ENCODE data around the gene RUNX1.

Gene RUNX1

DNA sequence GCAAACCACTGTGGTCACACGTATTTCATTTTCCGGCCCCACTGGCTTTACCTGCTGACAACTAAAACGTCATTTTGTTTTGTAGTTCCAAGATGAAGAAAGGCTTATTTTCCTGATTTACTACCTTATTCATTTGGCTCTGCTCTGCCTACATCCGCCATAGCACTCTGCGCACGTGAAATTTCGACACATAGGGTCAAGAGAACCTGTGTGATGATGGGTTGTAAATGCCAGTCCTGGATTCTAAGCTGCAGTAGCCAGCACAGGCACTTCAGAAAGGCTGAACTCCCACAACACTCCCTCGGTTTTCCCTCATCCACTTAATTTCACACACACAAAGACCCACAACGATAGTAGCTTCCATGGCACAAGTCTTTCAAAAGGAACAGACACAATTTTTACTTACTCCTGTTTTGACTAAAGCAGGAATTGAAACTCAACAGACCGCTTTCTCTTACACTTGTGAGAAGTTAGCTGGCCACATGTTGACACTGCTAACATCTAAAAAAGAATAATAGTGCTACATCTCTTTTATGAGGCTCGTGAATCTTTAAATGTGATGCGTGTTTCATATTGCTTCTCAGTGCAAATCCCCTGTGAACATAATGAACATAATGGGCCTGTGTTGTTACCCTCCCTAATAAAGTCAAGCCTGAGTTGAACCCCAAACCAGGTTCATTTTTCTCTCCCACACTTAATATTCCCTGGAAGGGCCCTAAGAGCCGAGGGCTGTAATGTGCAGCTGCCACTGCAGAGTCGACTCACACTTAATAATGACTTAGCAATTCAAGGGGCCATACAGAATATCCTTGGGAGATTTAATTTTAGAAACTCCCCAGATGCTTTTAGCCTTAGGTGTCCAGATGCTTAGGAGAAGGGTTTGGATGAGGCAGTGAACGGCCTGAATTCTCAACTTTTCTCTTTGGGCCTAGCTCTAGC, 1.5 kb upstream of the RUNX1 start:
- DNase-seq (no peak), ATAC-seq (no peak)
- Mint-ChIP-seq H3K36me3 (ENCODE audit: low read depth) (peaks cover 6% of the 10 kb centered on the region), H3K4me1 (peaks cover 79% of the 10 kb centered on the region), H3K9me3 (no peaks in the 10 kb centered on the region), H3K27me3 (peaks cover 3% of the 10 kb centered on the region), H3K27ac (peak overlapping the region; percentile 72), H3K4me3 (peak overlapping the region; percentile 93)

DNA sequence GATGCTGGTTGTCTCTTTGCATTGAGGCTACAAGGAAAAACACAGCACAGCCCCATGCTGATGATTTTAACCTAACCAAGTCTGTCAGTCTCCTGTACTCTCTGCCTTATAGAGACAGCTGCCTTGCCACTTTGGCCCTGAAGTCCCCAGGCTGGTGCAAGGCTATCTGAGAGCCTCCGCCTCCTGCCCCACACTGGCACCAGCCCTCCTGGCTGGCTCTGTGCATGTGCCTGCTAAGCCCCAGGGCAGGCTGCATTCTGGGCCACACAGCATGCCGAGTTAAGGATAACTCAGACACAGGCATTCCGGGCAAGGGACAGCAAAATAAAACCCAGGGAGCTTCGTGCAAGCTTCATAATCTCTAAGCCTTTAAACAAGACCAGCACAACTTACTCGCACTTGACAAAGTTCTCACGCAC, 910 bp downstream of the RUNX1 start:
- Mint-ChIP-seq H3K36me3 (ENCODE audit: low read depth) (peaks cover 8% of the 10 kb centered on the region), H3K4me3 (peak overlapping the region; percentile 93), H3K27me3 (peaks cover 3% of the 10 kb centered on the region), H3K9me3 (no peaks in the 10 kb centered on the region), H3K27ac (peak overlapping the region; percentile 97), H3K4me1 (peaks cover 97% of the 10 kb centered on the region)
- no peak for ATAC-seq
- peak; percentile 44 for DNase-seq

GRCh38 chr21:35046880-35047229, 2.2 kb downstream of the RUNX1 start:
- DNase-seq = no peak
- H3K36me3 Mint-ChIP-seq (ENCODE audit: low read depth) = peaks cover 10% of the 10 kb centered on the region
- H3K27ac Mint-ChIP-seq = peak overlapping the region; percentile 97
- no peak for ATAC-seq
- H3K4me1 Mint-ChIP-seq = peaks cover 97% of the 10 kb centered on the region
- H3K4me3 Mint-ChIP-seq = peak overlapping the region; percentile 93
- H3K9me3 Mint-ChIP-seq = no peaks in the 10 kb centered on the region
- H3K27me3 Mint-ChIP-seq = peaks cover 3% of the 10 kb centered on the region

DNA sequence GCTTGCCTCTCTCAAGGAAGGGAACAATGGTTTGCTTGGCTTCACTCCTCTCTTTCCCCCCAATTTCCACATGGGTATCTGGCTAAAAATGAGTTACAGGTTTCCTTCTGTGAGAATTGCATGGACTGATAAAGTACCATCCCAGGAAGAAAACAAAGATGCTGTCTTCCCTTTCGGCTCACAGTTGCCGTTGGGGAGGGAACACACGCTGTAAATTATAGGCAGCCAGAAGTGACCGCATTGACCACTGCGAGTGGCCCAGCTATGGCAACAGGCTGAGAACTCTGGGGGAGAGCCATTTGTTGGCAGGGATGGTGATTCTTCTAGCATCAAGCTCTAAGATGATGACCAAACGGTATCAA, 2.9 kb downstream of the RUNX1 start:
- ATAC-seq (no peak), DNase-seq (peak; percentile 39)
- peak overlapping the region; percentile 97 for H3K27ac Mint-ChIP-seq
- H3K9me3 Mint-ChIP-seq = no peaks in the 10 kb centered on the region
- H3K4me3 Mint-ChIP-seq = peak overlapping the region; percentile 93
- H3K36me3 Mint-ChIP-seq (ENCODE audit: low read depth) = peaks cover 10% of the 10 kb centered on the region
- peaks cover 97% of the 10 kb centered on the region for H3K4me1 Mint-ChIP-seq
- peaks cover 3% of the 10 kb centered on the region for H3K27me3 Mint-ChIP-seq

GRCh38 chr21:35045542-35046262, 3.4 kb downstream of the RUNX1 start:
- Mint-ChIP-seq H3K27me3 (peaks cover 3% of the 10 kb centered on the region), H3K27ac (peak overlapping the region; percentile 97), H3K4me1 (peaks cover 97% of the 10 kb centered on the region), H3K36me3 (ENCODE audit: low read depth) (peaks cover 13% of the 10 kb centered on the region), H3K4me3 (peak overlapping the region; percentile 93), H3K9me3 (no peaks in the 10 kb centered on the region)
- ATAC-seq (no peak), DNase-seq (peak; percentile 52)

GRCh38 chr21:35044770-35045541, 4.1 kb downstream of the RUNX1 start:
- Mint-ChIP-seq H3K9me3 (no peaks in the 10 kb centered on the region), H3K27ac (peak overlapping the region; percentile 97), H3K4me3 (peak overlapping the region; percentile 45), H3K4me1 (peaks cover 97% of the 10 kb centered on the region), H3K36me3 (ENCODE audit: low read depth) (peaks cover 13% of the 10 kb centered on the region), H3K27me3 (peaks cover 3% of the 10 kb centered on the region)
- ATAC-seq (no peak), DNase-seq (no peak)

DNA sequence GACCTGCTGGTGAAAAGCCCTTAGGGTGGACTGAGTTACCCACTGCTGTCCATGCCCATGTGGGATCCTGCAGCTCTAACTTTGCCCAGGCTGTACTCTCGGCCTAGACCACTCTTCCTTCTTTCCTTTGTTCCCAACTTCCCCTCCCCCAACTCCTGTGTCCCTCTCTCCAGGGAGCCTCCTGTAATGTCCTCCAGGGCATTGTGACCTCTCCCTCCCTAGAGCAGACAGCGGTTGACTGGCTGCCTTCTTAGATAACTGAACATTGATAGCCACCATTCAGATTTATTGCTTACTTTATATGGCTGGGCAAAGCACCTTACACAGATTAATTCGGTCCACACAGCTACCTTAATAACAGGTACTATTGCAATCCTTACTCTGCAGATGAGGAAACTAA, 5.0 kb downstream of the RUNX1 start:
- Mint-ChIP-seq H3K4me3 (peak overlapping the region; percentile 45), H3K36me3 (ENCODE audit: low read depth) (peaks cover 12% of the 10 kb centered on the region), H3K4me1 (peaks cover 96% of the 10 kb centered on the region), H3K9me3 (no peaks in the 10 kb centered on the region), H3K27me3 (peaks cover 2% of the 10 kb centered on the region), H3K27ac (peak overlapping the region; percentile 97)
- ATAC-seq = no peak
- DNase-seq = no peak

DNA sequence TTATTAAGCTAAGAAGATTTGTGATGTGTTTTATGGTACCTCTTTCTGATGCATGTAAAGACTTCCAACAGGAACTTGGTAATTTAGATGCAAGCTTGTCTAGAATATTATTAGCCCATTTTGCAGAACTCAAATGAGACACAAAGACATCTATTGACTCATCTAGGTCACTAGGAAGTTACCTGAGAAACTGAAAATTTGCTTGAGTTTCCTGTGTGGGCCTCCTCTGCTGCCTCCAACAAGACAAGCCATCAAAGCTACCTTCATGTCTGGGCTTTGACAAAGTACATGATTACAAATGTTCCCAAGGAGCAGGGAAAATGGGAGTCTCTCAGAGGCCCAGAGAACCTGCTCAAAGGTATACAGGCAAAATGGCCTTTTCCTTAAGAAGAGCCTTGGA, 5.6 kb downstream of the RUNX1 start:
- H3K36me3 Mint-ChIP-seq (ENCODE audit: low read depth) = peaks cover 10% of the 10 kb centered on the region
- H3K4me3 Mint-ChIP-seq = peak overlapping the region; percentile 45
- peak overlapping the region; percentile 97 for H3K27ac Mint-ChIP-seq
- no peaks in the 10 kb centered on the region for H3K27me3 Mint-ChIP-seq
- no peaks in the 10 kb centered on the region for H3K9me3 Mint-ChIP-seq
- DNase-seq (no peak), ATAC-seq (no peak)
- peaks cover 96% of the 10 kb centered on the region for H3K4me1 Mint-ChIP-seq

- ATAC-seq (no peak), DNase-seq (no peak)
- Mint-ChIP-seq H3K27me3 (no peaks in the 10 kb centered on the region), H3K4me3 (peak overlapping the region; percentile 45), H3K27ac (peak overlapping the region; percentile 97), H3K4me1 (peaks cover 95% of the 10 kb centered on the region), H3K9me3 (no peaks in the 10 kb centered on the region), H3K36me3 (ENCODE audit: low read depth) (peaks cover 10% of the 10 kb centered on the region)
These were observed 6.3 kb downstream of the RUNX1 start for GRCh38 chr21:35042836-35043235.

- Mint-ChIP-seq H3K4me3 (no peak overlapping the region), H3K27me3 (no peaks in the 10 kb centered on the region), H3K27ac (peak overlapping the region; percentile 97), H3K36me3 (ENCODE audit: low read depth) (peaks cover 7% of the 10 kb centered on the region), H3K4me1 (peaks cover 97% of the 10 kb centered on the region), H3K9me3 (no peaks in the 10 kb centered on the region)
- no peak for ATAC-seq
- DNase-seq = no peak
These were observed 7.2 kb downstream of the RUNX1 start for GRCh38 chr21:35041881-35042280.

DNA sequence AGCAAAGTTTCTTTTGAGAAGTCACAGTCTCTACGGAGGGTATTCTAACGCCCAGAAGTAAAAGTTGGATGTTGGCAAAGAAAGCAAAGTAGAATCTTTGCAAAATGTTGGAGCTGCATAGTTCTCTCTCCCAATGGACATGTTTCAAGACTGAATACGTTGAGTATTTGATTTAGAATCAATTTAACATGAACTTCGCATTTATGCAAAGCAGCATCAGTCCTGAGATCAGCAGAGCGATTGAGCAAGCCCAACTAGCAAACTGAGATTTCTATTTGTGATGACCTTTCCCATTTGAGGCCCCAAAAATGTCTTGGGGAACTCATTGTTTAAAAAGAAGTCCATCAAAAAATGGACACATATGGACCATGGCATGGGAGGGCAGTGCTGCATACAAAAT, 8.0 kb downstream of the RUNX1 start:
- Mint-ChIP-seq H3K4me1 (peaks cover 97% of the 10 kb centered on the region), H3K36me3 (ENCODE audit: low read depth) (peaks cover 7% of the 10 kb centered on the region), H3K9me3 (no peaks in the 10 kb centered on the region), H3K4me3 (peak overlapping the region; percentile 58), H3K27me3 (no peaks in the 10 kb centered on the region), H3K27ac (peak overlapping the region; percentile 97)
- ATAC-seq (no peak), DNase-seq (no peak)

- H3K27ac Mint-ChIP-seq = peak overlapping the region; percentile 56
- peaks cover 97% of the 10 kb centered on the region for H3K4me1 Mint-ChIP-seq
- DNase-seq (no peak), ATAC-seq (peak; percentile 7)
- H3K36me3 Mint-ChIP-seq (ENCODE audit: low read depth) = peaks cover 7% of the 10 kb centered on the region
- peak overlapping the region; percentile 24 for H3K4me3 Mint-ChIP-seq
- no peaks in the 10 kb centered on the region for H3K9me3 Mint-ChIP-seq
- H3K27me3 Mint-ChIP-seq = no peaks in the 10 kb centered on the region
These were observed 9.4 kb downstream of the RUNX1 start for GRCh38 chr21:35039595-35040289.

- DNase-seq = no peak
- no peaks in the 10 kb centered on the region for H3K27me3 Mint-ChIP-seq
- H3K36me3 Mint-ChIP-seq (ENCODE audit: low read depth) = peaks cover 9% of the 10 kb centered on the region
- no peaks in the 10 kb centered on the region for H3K9me3 Mint-ChIP-seq
- no peak overlapping the region for H3K4me3 Mint-ChIP-seq
- H3K27ac Mint-ChIP-seq = peak overlapping the region; percentile 37
- peaks cover 97% of the 10 kb centered on the region for H3K4me1 Mint-ChIP-seq
- no peak for ATAC-seq
These were observed 10.3 kb downstream of the RUNX1 start for GRCh38 chr21:35038772-35039319.

GRCh38 chr21:35037384-35037765, 11.7 kb downstream of the RUNX1 start:
- DNase-seq (no peak), ATAC-seq (no peak)
- H3K9me3 Mint-ChIP-seq = peaks cover 4% of the 10 kb centered on the region
- peaks cover 10% of the 10 kb centered on the region for H3K36me3 Mint-ChIP-seq (ENCODE audit: low read depth)
- peak overlapping the region; percentile 86 for H3K27ac Mint-ChIP-seq
- peaks cover 97% of the 10 kb centered on the region for H3K4me1 Mint-ChIP-seq
- H3K4me3 Mint-ChIP-seq = peak overlapping the region; percentile 59
- no peaks in the 10 kb centered on the region for H3K27me3 Mint-ChIP-seq

All from activated naive CD8-positive, alpha-beta T cell treated with anti-CD3 and anti-CD28 coated beads, Interleukin-2, amount 50 U/mL, for 24 hours (primary cell).